Left colon (tissue), 2 donors: ENCODE data around the gene SFTA2. TPM values are rescaled to one million over a fixed set of nuclear protein-coding genes. Genes with fewer than 3 reads are reported as not detected.
"Not testable (repeated sequence)": the region's sequence is repeated elsewhere in the genome, so short reads cannot be mapped to it uniquely, and the experiment has no call there.

Source experiments
- ATAC-seq: fragments of 200-7000 bp; cut with Tn5 transposase; one replicate; pipeline ENCODE4 v1.9.1; 2020; ENCODE audit warnings: mild to moderate bottlenecking, moderate library complexity
- DNase-seq, 2 donors: peaks; one replicate each; pipeline ENCODE4 v3.0.0-alpha.2; 2020
- intact Hi-C, 2 donors: fragments of 100-400 bp; cut with DNase I in 1 of 2; cut with micrococcal nuclease in 1 of 2; formaldehyde crosslinking; loops; one replicate each; pipeline versions ENCODE4 v1.11.2 to v1.14.0; 2022; cut with DNase I, micrococcal nuclease
- total RNA-seq, 2 donors: library from RNA; stranded (reverse); fragmentation: NEBNext Ultra II Directional; extraction: Animal tissue kit (Norgen Biotek cat#: 25700); gene quantifications; one replicate each; pipeline ENCODE4 v1.2.1, GENCODE V29; 2021
- donor health status: DM: no; HTN: no; CAD: no.
- donor health status: DM: yes; HTN: yes; CAD: no.

The SFTA2 gene
- total RNA-seq, 2 donors from 2014 or later: not detected

DNA sequence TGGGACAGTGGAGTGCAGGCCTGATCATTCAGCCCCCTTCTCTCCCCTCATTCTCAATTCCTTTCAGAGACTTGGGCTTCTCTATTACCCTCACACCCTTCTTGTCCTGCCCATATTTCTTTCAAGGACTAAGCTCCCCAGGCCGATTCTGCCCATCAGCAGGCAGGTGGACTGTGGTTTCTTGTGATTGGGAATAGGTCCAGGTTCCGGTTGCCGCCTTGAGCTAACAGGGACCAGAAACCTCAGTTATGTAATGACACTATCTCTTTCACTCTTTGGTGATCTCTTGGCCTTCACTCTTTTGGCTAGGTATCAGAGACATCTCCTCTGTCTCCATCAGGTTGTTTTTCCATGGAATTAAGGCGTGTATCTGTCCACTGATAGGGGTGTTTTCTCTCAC, 15.3 kb upstream of the SFTA2 start:
- intact Hi-C loops: loop anchor here in 1 of 2 donors (10.0 kb wide), 1 partner anchor 118 kb away; no protein-coding TSS in a partner anchor
- no peak for DNase-seq
- ATAC-seq: no peak

- no peak for DNase-seq
- intact Hi-C loops: loop anchor here in 1 of 2 donors (10.0 kb wide), 1 partner anchor 120 kb away; no protein-coding TSS in a partner anchor
These were observed 13.3 kb upstream of the SFTA2 start for GRCh38 chr6:30945281-30945680.

DNA sequence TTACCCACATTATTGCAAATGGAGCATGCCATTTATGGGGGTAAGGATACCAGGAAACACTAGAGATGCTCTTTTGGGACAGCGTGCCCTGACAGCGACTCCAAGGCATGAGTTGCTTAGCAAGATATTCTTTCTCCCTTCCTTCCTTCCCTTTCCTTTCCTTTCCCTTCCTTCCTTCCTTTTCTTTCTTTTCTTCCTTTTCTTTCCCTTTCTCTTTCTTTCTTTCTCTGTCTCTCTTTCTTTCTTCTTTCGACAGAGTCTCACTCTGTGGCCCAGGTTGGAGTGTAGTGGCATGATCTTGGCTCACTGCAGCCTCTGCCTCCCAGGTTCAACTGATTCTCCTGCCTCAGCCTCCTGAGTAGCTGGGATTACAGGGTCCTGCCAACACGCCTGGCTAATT, 12.1 kb upstream of the SFTA2 start:
- no peak for DNase-seq
- ATAC-seq: no peak
- intact Hi-C loops: loop anchor here in 1 of 2 donors (10.0 kb wide), 1 partner anchor 121 kb away; no protein-coding TSS in a partner anchor

More at GRCh38 chr6:30945281-30945680, 13.3 kb upstream of the SFTA2 start:
- ATAC-seq: no peak

GRCh38 chr6:30942338-30943060, 10.5 kb upstream of the SFTA2 start:
- intact Hi-C loops: loop anchor here in 1 of 2 donors (10.0 kb wide), 1 partner anchor 122 kb away; no protein-coding TSS in a partner anchor
- ATAC-seq (peak; percentile 87), DNase-seq (peak; percentile 69 to 75)

DNA sequence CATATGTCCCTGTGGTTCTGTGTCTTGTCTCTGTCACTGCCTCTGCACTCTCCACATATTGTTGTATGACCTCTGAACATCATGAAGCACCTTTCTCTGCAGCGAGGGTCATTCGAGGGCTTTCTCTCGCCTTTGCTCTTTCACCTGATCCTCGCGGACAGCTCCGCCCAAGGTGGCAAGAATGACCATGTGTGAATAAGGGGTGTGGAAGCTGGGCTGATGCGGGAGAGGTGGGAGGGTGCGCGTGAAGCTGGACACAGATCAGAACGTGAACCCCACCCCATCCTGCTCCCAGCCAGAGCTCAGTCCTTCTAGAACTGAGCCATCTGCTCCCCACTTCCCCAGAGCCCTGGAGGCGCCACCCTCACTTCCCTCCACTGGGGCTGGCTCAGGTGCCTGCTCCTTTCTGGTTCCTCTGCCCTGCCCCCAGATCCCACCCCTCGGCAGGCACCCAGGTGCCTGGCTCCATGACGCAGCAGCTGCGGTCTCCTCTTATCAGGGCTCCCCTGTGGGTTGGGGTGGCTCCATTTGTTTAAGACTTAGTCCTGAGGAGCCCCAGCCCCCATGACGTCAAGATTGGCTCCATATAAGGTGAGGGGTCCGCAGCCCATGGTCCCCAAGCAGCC, 8.5 kb upstream of the SFTA2 start, which contains the start of gene MUCL3:
MUCL3 (plus strand) TSS at position 613 of the 626 bp plus-strand sequence. CDS start 27 bp downstream, outside the sequence.
- intact Hi-C loops: loop anchor here in 1 of 2 donors (10.0 kb wide), 1 partner anchor 124 kb away; no protein-coding TSS in a partner anchor
- DNase-seq: no peak
- peak; percentile 80 for ATAC-seq

DNA sequence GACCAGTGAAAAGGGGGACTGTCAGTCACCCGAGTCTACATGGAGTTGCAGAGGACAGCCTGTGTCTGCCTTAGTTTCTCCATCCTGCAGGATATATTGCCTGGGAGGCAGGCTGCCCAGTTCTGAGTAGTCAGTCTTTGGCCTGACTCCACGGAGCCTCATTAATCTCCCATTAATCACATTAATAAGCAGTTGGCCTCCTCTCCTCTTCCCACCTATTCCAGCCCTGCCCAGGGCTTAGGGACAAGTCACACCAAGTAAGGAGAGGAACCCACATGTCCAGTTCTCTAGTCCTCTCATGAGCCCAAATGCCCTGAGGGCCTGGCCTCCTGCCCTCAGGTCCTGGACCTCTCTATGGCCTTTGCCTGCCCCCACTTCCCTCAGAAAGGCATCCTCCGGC, 7.5 kb upstream of the SFTA2 start:
- DNase-seq (no peak), ATAC-seq (no peak)
- intact Hi-C loops: no loop called here

DNA sequence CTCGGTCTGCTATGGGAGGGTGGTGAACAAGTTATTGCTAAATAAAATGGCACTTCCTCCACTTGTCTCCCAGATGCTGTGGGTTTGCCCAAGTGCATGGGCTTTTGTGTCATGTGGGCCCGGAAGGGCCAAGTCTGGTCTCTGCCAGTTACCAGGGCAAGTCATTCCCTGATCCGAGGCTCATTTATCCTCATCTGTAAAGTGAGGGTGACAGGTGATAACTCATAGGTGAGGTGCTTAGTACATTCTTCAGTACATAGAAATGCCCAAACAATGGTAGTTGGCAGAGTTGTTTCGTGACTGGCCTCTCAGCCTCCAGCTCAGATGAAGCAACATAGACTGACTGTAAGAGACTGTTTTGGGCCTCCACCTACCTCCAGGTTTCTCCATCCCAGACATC, 6.8 kb upstream of the SFTA2 start:
- DNase-seq: no peak
- intact Hi-C loops: no loop called here
- no peak for ATAC-seq

DNA sequence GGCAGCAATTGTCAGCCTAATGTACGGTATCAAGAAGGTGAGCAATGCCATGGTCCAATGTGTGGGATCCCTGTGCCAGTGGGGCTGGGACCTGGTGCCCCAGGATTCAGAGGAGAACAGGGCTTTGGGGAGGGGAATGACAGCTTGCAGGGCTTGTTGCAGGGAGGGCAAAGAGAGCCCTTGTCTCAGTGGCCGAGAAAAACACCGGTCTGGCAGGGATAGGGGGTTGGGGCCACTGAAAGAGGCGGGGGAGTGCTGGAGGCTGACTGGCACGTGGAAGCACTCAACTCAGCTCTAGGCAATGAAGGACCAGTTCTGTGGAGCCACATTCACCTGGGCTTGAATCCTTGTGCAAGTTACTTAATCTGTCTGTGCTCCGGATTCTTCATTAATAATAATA, 5.3 kb upstream of the SFTA2 start:
- ATAC-seq (no peak), DNase-seq (no peak)
- intact Hi-C loops: no loop called here

DNA sequence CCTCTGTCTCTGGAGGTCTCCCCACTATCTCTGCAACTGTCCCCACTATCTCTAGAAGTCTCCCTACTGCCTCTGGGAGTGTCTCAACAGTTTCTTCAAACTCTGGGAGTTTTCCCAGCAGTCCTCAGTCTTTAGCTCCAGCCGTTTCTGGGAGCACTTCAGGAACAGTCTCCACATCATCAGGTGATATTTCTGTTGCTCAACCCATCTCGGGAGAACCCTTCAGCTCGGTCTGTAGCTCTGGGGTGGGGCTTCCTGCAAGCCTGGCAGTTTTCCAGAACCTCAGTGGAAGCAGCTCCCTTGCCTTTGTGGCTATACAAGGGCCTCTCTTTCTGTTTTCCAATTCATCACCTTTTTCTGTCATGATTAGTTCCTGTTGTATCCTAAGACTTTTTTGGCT, 3.0 kb upstream of the SFTA2 start:
- DNase-seq (no peak), ATAC-seq (no peak)
- intact Hi-C loops: no loop called here

DNA sequence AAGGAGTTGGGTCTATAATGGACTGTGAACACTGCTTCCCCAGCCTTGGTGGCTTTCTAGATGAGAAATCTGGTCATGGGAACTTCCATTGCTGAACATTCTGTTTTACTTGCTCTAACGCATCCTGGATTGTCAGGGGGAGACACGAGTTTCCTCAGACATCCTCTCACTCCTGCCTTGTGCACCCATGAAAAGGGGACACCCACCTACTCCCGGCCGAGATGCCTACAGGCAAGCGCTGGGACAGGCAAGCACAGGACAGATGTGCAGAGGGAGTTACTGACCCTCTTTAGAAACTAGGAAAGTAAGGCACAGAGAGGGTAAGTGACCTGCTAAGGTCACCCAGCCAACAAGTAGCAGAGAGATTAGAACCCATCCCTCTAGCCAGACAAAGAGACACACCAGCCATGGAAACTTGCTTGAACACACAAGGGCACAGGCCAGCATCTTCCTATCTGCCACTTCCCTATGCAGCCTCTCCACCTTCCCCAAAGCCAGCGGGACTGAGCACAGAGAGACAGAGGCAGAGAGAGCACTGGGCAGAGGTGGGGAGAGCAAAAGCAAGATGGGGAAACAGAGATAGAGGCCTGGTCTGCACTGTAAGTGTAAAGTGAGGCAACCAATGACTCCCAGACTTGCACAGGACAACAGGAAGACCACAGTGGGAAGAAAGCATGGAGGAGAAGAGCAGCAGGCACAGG, 845 bp upstream of the SFTA2 start:
- DNase-seq (no peak), ATAC-seq (no peak)
- intact Hi-C loops: no loop called here

- intact Hi-C loops: no loop called here
- no peak for DNase-seq
- ATAC-seq: no peak
These were observed 698 bp downstream of the SFTA2 start for GRCh38 chr6:30931272-30931671.

GRCh38 chr6:30930506-30930905, 1.5 kb downstream of the SFTA2 start:
- ATAC-seq: no peak
- no peak for DNase-seq
- intact Hi-C loops: no loop called here

- intact Hi-C loops: no loop called here
- ATAC-seq: no peak
These were observed 3.3 kb downstream of the SFTA2 start for GRCh38 chr6:30928677-30929076.

DNA sequence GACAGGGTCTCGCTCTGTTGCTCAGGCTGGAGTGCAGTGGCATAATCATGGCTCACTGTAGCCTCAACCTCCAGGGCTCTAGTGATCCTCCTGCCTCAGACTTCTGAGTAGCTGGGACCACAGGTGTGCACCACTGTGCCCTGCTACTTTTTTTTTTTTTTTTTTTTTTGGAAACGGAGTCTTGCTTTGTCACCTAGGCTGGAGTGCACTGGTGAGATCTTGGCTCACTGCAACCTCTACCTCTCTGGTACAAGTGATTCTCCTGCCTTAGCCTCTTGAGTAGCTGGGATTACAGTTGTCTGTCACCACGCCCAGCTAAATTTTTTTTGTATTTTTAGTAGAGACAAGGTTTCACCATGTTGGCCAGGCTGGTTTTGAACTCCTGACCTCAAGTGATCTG, 4.9 kb downstream of the SFTA2 start:
- DNase-seq, intact Hi-C loops, ATAC-seq: not testable (repeated sequence)

More at GRCh38 chr6:30928677-30929076, 3.3 kb downstream of the SFTA2 start:
- no peak for DNase-seq

GRCh38 chr6:30926644-30927043, 5.3 kb downstream of the SFTA2 start:
- intact Hi-C loops: no loop called here
- peak; percentile 62 for ATAC-seq
- DNase-seq: peak in 1 of 2 donors; percentile 56

DNA sequence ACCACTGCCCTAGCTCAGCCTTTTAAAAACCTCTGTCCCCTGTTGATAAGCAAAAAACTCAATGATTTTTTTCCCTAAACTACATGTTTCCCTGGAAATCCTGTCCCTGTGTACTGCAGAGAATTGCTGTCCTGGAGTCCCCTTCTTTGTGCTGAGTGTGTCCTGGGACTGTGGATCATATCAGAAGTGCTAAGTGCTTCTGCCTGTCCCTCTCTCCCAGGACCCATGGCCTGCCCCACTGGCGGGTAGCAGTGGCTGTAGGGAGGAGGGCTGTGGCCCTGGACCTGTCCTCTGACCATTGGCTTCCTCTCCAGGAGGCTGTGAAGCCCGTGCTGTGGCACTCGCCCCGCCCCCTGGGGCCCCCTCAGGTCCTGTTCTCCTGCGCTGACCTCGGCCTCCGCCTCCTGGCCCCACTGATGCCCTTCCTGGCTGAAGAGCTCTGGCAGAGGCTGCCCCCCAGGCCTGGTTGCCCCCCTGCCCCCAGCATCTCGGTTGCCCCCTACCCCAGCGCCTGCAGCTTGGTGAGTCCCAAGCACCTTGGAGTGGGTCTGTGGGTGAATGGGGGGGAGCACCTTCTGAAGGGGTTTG, 7.8 kb downstream of the SFTA2 start:
- DNase-seq, ATAC-seq, intact Hi-C loops: not testable (repeated sequence)

DNA sequence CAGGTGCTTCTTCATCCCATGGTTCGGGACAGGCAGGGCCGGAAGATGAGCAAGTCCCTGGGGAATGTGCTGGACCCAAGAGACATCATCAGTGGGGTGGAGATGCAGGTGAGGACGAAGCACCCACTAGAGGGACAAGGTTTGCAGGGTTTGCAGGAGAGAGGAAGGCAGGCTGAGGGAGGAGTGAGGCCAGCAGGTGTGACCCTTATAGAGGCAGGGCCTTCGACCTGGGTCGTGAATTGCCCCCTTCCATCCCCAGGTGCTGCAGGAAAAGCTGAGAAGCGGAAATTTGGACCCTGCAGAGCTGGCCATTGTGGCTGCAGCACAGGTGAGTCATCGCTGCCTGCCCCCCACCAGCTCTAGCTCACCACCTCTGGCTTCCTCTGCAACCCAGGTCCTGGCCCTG, 9.5 kb downstream of the SFTA2 start:
- DNase-seq (no peak), ATAC-seq (no peak)
- intact Hi-C loops: no loop called here

DNA sequence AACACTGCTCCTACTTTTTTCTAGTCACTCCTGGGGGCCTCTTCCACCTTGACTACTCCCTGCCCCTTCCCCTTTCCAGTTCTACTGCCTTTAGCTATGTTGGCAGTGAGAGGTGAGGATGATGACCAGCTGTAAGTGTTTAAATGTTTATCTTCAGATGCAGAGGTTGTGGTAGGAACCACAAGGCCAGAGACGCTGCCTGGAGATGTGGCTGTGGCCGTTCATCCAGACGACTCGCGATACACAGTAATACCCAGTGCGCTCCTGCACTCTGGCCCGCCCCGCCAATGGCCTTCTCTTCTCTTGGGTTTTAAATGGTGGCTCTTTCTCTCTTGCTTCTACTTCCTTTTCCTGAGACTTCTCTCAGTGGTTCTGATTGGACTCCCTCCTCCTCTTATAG, 13.3 kb downstream of the SFTA2 start:
- intact Hi-C loops: loop anchor here in 1 of 2 donors (5.0 kb wide), 1 partner anchor 154 kb away; no protein-coding TSS in a partner anchor
- ATAC-seq (no peak), DNase-seq (no peak)

- no peak for DNase-seq
- ATAC-seq: no peak
- intact Hi-C loops: loop anchor here in 1 of 2 donors (5.0 kb wide), 1 partner anchor 155 kb away; no protein-coding TSS in a partner anchor
These were observed 14.5 kb downstream of the SFTA2 start for GRCh38 chr6:30917487-30917886.
